WTC11 (cell line): ENCODE results near the gene MYO5B.

Source experiments
- CREB1 ChIP-seq: sonication (generic); formaldehyde crosslinking; IDR thresholded peaks from 2 replicates; pipeline ENCODE4 v1.8.0; 2023; ENCODE audit warnings: mild to moderate bottlenecking, missing genetic modification reagents
- ELF4 ChIP-seq: sonication (generic); formaldehyde crosslinking; IDR thresholded peaks from 2 replicates; pipeline ENCODE4 v1.8.1; 2022; ENCODE audit warnings: low read depth, mild to moderate bottlenecking, moderate library complexity, missing genetic modification reagents
- GTF2I ChIP-seq: fragments of 250-450 bp; sonication (Bioruptor Pico); conservative IDR thresholded peaks from 2 replicates; pipeline ENCODE4 v1.4.0; 2021; ENCODE audit warnings: mild to moderate bottlenecking
- KAT7 ChIP-seq: sonication (generic); formaldehyde crosslinking; IDR thresholded peaks from 2 replicates; pipeline ENCODE4 v1.8.1; 2023; ENCODE audit warnings: missing genetic modification reagents, mild to moderate bottlenecking, borderline replicate concordance
- NFE2L1 ChIP-seq: sonication (generic); formaldehyde crosslinking; IDR thresholded peaks from 2 replicates; pipeline ENCODE4 v1.8.1; 2023; ENCODE audit warnings: missing genetic modification reagents
- NR2C2 ChIP-seq: sonication (generic); formaldehyde crosslinking; IDR thresholded peaks from 2 replicates; pipeline ENCODE4 v1.8.0; 2022; ENCODE audit warnings: mild to moderate bottlenecking, missing genetic modification reagents
- NR3C1 ChIP-seq: sonication (generic); formaldehyde crosslinking; conservative IDR thresholded peaks from 2 replicates; pipeline ENCODE4 v1.8.1; 2023; ENCODE audit warnings: low read depth, mild to moderate bottlenecking, missing genetic modification reagents
- RELA ChIP-seq: sonication (generic); formaldehyde crosslinking; IDR thresholded peaks from 2 replicates; pipeline ENCODE4 v1.8.1; 2022; ENCODE audit warnings: missing genetic modification reagents, mild to moderate bottlenecking, borderline replicate concordance
- TEAD1 ChIP-seq: sonication (generic); formaldehyde crosslinking; IDR thresholded peaks from 2 replicates; pipeline ENCODE4 v1.8.0; 2022; ENCODE audit warnings: mild to moderate bottlenecking, missing genetic modification reagents
- ZBTB21 ChIP-seq: sonication (generic); formaldehyde crosslinking; IDR thresholded peaks from 2 replicates; pipeline ENCODE4 v1.8.1; 2023; ENCODE audit warnings: mild to moderate bottlenecking, missing genetic modification reagents, borderline replicate concordance
- TF ChIP-seq, protein P1 (sequence below): fragments of 200-600 bp; IDR thresholded peaks from 2 replicates; pipeline ENCODE4 v1.8.0; 2022; ENCODE audit warnings: antibody characterized with exemption
- TF ChIP-seq, protein P2 (sequence below): sonication (generic); formaldehyde crosslinking; IDR thresholded peaks from 2 replicates; pipeline ENCODE4 v1.8.1; 2023; ENCODE audit warnings: mild to moderate bottlenecking, missing genetic modification reagents, moderate library complexity
- TF ChIP-seq, protein P3 (sequence below): sonication (generic); formaldehyde crosslinking; IDR thresholded peaks from 2 replicates; pipeline ENCODE4 v1.8.0; 2022; ENCODE audit warnings: mild to moderate bottlenecking, missing genetic modification reagents
- TF ChIP-seq, protein P4 (sequence below): sonication (generic); formaldehyde crosslinking; IDR thresholded peaks from 2 replicates; pipeline ENCODE4 v1.8.1; 2022; ENCODE audit warnings: low read depth, mild to moderate bottlenecking, moderate library complexity, missing genetic modification reagents, borderline replicate concordance

GRCh38 chr18:49976001-49976400 is 218.9 kb downstream of the MYO5B start:
- TF ChIP-seq, protein P1, sequence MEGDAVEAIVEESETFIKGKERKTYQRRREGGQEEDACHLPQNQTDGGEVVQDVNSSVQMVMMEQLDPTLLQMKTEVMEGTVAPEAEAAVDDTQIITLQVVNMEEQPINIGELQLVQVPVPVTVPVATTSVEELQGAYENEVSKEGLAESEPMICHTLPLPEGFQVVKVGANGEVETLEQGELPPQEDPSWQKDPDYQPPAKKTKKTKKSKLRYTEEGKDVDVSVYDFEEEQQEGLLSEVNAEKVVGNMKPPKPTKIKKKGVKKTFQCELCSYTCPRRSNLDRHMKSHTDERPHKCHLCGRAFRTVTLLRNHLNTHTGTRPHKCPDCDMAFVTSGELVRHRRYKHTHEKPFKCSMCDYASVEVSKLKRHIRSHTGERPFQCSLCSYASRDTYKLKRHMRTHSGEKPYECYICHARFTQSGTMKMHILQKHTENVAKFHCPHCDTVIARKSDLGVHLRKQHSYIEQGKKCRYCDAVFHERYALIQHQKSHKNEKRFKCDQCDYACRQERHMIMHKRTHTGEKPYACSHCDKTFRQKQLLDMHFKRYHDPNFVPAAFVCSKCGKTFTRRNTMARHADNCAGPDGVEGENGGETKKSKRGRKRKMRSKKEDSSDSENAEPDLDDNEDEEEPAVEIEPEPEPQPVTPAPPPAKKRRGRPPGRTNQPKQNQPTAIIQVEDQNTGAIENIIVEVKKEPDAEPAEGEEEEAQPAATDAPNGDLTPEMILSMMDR: no peak
- TF ChIP-seq NR3C1 (CRISPR knock-in tag): no peak
- no peak for TF ChIP-seq ELF4
- TF ChIP-seq KAT7 (CRISPR knock-in tag): no peak
- TF ChIP-seq TEAD1: no peak
- TF ChIP-seq ZBTB21 (CRISPR knock-in tag): no peak
- TF ChIP-seq, protein P2, sequence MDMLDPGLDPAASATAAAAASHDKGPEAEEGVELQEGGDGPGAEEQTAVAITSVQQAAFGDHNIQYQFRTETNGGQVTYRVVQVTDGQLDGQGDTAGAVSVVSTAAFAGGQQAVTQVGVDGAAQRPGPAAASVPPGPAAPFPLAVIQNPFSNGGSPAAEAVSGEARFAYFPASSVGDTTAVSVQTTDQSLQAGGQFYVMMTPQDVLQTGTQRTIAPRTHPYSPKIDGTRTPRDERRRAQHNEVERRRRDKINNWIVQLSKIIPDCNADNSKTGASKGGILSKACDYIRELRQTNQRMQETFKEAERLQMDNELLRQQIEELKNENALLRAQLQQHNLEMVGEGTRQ: no peak
- no peak for TF ChIP-seq CREB1 (CRISPR knock-in tag)
- TF ChIP-seq, protein P3, sequence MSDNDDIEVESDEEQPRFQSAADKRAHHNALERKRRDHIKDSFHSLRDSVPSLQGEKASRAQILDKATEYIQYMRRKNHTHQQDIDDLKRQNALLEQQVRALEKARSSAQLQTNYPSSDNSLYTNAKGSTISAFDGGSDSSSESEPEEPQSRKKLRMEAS: no peak
- TF ChIP-seq NR2C2 (CRISPR knock-in tag): no peak
- TF ChIP-seq RELA (CRISPR knock-in tag): no peak
- TF ChIP-seq GTF2I (CRISPR knock-in tag): no peak
- TF ChIP-seq NFE2L1 (CRISPR knock-in tag): no peak
- TF ChIP-seq, protein P4, sequence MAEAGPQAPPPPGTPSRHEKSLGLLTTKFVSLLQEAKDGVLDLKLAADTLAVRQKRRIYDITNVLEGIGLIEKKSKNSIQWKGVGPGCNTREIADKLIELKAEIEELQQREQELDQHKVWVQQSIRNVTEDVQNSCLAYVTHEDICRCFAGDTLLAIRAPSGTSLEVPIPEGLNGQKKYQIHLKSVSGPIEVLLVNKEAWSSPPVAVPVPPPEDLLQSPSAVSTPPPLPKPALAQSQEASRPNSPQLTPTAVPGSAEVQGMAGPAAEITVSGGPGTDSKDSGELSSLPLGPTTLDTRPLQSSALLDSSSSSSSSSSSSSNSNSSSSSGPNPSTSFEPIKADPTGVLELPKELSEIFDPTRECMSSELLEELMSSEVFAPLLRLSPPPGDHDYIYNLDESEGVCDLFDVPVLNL (CRISPR knock-in tag): no peak
